Stimulated activated CD8-positive, alpha-beta memory T cell treated with anti-CD3 and anti-CD28 coated beads, Interleukin-15, amount 100 ng/mL, for 24 hours (primary cell): ENCODE data around the gene BRIP1.
"Not testable (repeated sequence)": the region's sequence is repeated elsewhere in the genome, so short reads cannot be mapped to it uniquely, and the experiment has no call there.

Experiments used
- DNase-seq: peaks from one replicate; pipeline ENCODE4 v3.0.0-alpha.2; 2020; ENCODE audit warnings: low read depth

Gene BRIP1

GRCh38 chr17:61799812-61800484 lies 63.4 kb downstream of the BRIP1 start:
- no peak for DNase-seq

- no peak for DNase-seq
Measured at GRCh38 chr17:61797283-61797682, 66.0 kb downstream of the BRIP1 start.

GRCh38 chr17:61795546-61795945 lies 67.8 kb downstream of the BRIP1 start:
- DNase-seq = no peak

GRCh38 chr17:61794792-61795191 lies 68.5 kb downstream of the BRIP1 start:
- no peak for DNase-seq

GRCh38 chr17:61794242-61794641 lies 69.1 kb downstream of the BRIP1 start:
- DNase-seq = no peak

GRCh38 chr17:61793565-61793964 lies 69.8 kb downstream of the BRIP1 start:
- DNase-seq = no peak

GRCh38 chr17:61789872-61790271 lies 73.5 kb downstream of the BRIP1 start:
- DNase-seq = no peak

- no peak for DNase-seq
Measured at GRCh38 chr17:61786088-61786487, 77.2 kb downstream of the BRIP1 start.

GRCh38 chr17:61784510-61784909 lies 78.8 kb downstream of the BRIP1 start:
- no peak for DNase-seq

GRCh38 chr17:61783556-61784304 lies 79.6 kb downstream of the BRIP1 start:
- no peak for DNase-seq

- DNase-seq = no peak
Measured at GRCh38 chr17:61783120-61783519, 80.2 kb downstream of the BRIP1 start.

GRCh38 chr17:61782683-61783082 lies 80.6 kb downstream of the BRIP1 start:
- DNase-seq = no peak

GRCh38 chr17:61775364-61775763 lies 88.0 kb downstream of the BRIP1 start:
- no peak for DNase-seq

- no peak for DNase-seq
Measured at GRCh38 chr17:61774724-61775123, 88.6 kb downstream of the BRIP1 start.

- DNase-seq = not testable (repeated sequence)
Measured at GRCh38 chr17:61774087-61774486, 89.2 kb downstream of the BRIP1 start.

- DNase-seq = no peak
Measured at GRCh38 chr17:61770752-61771533, 92.4 kb downstream of the BRIP1 start.

- no peak for DNase-seq
Measured at GRCh38 chr17:61770043-61770442, 93.3 kb downstream of the BRIP1 start.

GRCh38 chr17:61768405-61768804 lies 94.9 kb downstream of the BRIP1 start:
- DNase-seq = no peak

GRCh38 chr17:61766520-61766919 lies 96.8 kb downstream of the BRIP1 start:
- no peak for DNase-seq

GRCh38 chr17:61764846-61765245 lies 98.5 kb downstream of the BRIP1 start:
- DNase-seq = no peak

GRCh38 chr17:61761827-61762226 lies 101.5 kb downstream of the BRIP1 start:
- DNase-seq = no peak

- DNase-seq = no peak
Measured at GRCh38 chr17:61759362-61759761, 104.0 kb downstream of the BRIP1 start.

GRCh38 chr17:61758430-61758829 lies 104.9 kb downstream of the BRIP1 start:
- DNase-seq = no peak
